Astrocyte (in vitro differentiated cells and primary cell): Measurements from ENCODE around the gene IL34. TPM values are rescaled to one million over a fixed set of nuclear protein-coding genes. Genes with fewer than 3 reads are reported as not detected.

ENCODE experiments used
- DNase-seq: peaks from one replicate; pipeline ENCODE4 v3.0.0-alpha.2; 2010; ENCODE audit warnings: low read depth
- FAIRE-seq: peaks from 2 replicates; lab custom pipeline; 2011; peaks lifted over from hg19 to GRCh38; lab: Jason Lieb, UNC
- H2AFZ ChIP-seq: 2 replicates; pipeline ENCODE4 v1.6.0; 2012; ENCODE audit warnings: low read depth, low read length, inconsistent platforms
- H3K27ac ChIP-seq: 2 replicates; pipeline ENCODE4 v1.5.1; 2011; ENCODE audit warnings: low read depth, low read length, inconsistent platforms
- H3K27me3 ChIP-seq: 2 replicates; pipeline ENCODE4 v1.6.0; 2011; ENCODE audit warnings: low read length, inconsistent platforms; ENCODE audit not compliant: insufficient read depth
- H3K36me3 ChIP-seq: 2 replicates; pipeline ENCODE4 v1.5.1; 2011; ENCODE audit warnings: low read length, inconsistent platforms; ENCODE audit not compliant: insufficient read depth
- H3K4me1 ChIP-seq: 2 replicates; pipeline ENCODE4 v1.5.1; 2011; ENCODE audit warnings: low read length, inconsistent platforms; ENCODE audit not compliant: insufficient read depth
- H3K4me2 ChIP-seq: 2 replicates; pipeline ENCODE4 v1.6.0; 2012; ENCODE audit warnings: low read length, inconsistent platforms
- H3K4me3 ChIP-seq: 2 replicates; pipeline ENCODE4 v1.5.1; 2011; ENCODE audit warnings: low read depth, mild to moderate bottlenecking, low read length, inconsistent platforms; ENCODE audit not compliant: insufficient read depth
- H3K79me2 ChIP-seq: 2 replicates; pipeline ENCODE4 v1.6.0; 2012; ENCODE audit warnings: mild to moderate bottlenecking, low read length, inconsistent platforms; ENCODE audit not compliant: insufficient read depth
- H3K9ac ChIP-seq: 2 replicates; pipeline ENCODE4 v1.6.0; 2012; ENCODE audit warnings: mild to moderate bottlenecking, low read length, inconsistent platforms
- H3K9me3 ChIP-seq: 2 replicates; pipeline ENCODE4 v1.5.1; 2012; ENCODE audit warnings: low read depth, mild to moderate bottlenecking, low read length, inconsistent platforms; ENCODE audit not compliant: insufficient read depth
- H4K20me1 ChIP-seq: 2 replicates; pipeline ENCODE4 v1.6.0; 2012; ENCODE audit warnings: low read length, inconsistent platforms; ENCODE audit not compliant: insufficient read depth
- H3K27ac Mint-ChIP-seq: one replicate; pipeline ENCODE4 v1.8.0; 2021; ENCODE audit warnings: mild to moderate bottlenecking, mixed read lengths; ENCODE audit not compliant: unreplicated experiment
- H3K27me3 Mint-ChIP-seq: one replicate; pipeline ENCODE4 v1.8.0; 2021; ENCODE audit warnings: low read depth, mixed read lengths; ENCODE audit not compliant: unreplicated experiment
- H3K36me3 Mint-ChIP-seq: one replicate; pipeline ENCODE4 v1.8.0; 2021; ENCODE audit warnings: low read depth, mixed read lengths; ENCODE audit not compliant: unreplicated experiment
- H3K4me1 Mint-ChIP-seq: one replicate; pipeline ENCODE4 v1.8.0; 2021; ENCODE audit warnings: low read depth, mixed read lengths; ENCODE audit not compliant: unreplicated experiment
- H3K4me3 Mint-ChIP-seq: one replicate; pipeline ENCODE4 v1.8.0; 2021; ENCODE audit warnings: mild to moderate bottlenecking, moderate library complexity, mixed read lengths; ENCODE audit not compliant: unreplicated experiment
- H3K9me3 Mint-ChIP-seq: one replicate; pipeline ENCODE4 v1.8.0; 2021; ENCODE audit warnings: mild to moderate bottlenecking, mixed read lengths; ENCODE audit not compliant: unreplicated experiment
- CTCF ChIP-seq: IDR thresholded peaks from 2 replicates; pipeline ENCODE4 v1.5.1; 2011; ENCODE audit warnings: low read depth, mild to moderate bottlenecking, inconsistent platforms, low read length, moderate library complexity; ENCODE audit not compliant: insufficient read depth
- EZH2 ChIP-seq: IDR thresholded peaks from 2 replicates; pipeline ENCODE4 v1.6.1; 2012; ENCODE audit warnings: mild to moderate bottlenecking, low read length, inconsistent platforms; ENCODE audit not compliant: insufficient read depth
- total RNA-seq: library from RNA; stranded (reverse); gene quantifications from 2 replicates; pipeline ENCODE4 v1.2.1, GENCODE V29; 2021

The IL34 gene
- total RNA-seq, 1 donor from 2014 or later, result 0.34 TPM

GRCh38 chr16:70700101-70701020 lies 54.0 kb downstream of the IL34 start:
- peaks cover 48% of the 10 kb centered on the region for H3K4me1 ChIP-seq
- Mint-ChIP-seq H3K27ac (no peak overlapping the region), H3K9me3 (peaks cover 5% of the 10 kb centered on the region), H3K27me3 (no peaks in the 10 kb centered on the region), H3K36me3 (peaks cover 8% of the 10 kb centered on the region), H3K4me1 (peaks cover 28% of the 10 kb centered on the region), H3K4me3 (no peak overlapping the region)
- H3K9me3 ChIP-seq, result no peaks in the 10 kb centered on the region
- H2AFZ ChIP-seq, result no peak overlapping the region
- H4K20me1 ChIP-seq, result no peaks in the 10 kb centered on the region
- no peak overlapping the region for H3K4me3 ChIP-seq
- DNase-seq (no peak), FAIRE-seq (no peak)
- H3K36me3 ChIP-seq, result no peaks in the 10 kb centered on the region
- H3K9ac ChIP-seq, result peak overlapping the region; percentile 14
- TF ChIP-seq EZH2 (no peak), CTCF (no peak)
- H3K27ac ChIP-seq, result no peak overlapping the region
- no peaks in the 10 kb centered on the region for H3K79me2 ChIP-seq
- H3K4me2 ChIP-seq, result no peak overlapping the region
- no peaks in the 10 kb centered on the region for H3K27me3 ChIP-seq

GRCh38 chr16:70701036-70701435 lies 54.7 kb downstream of the IL34 start:
- Histone ChIP-seq H3K79me2 (no peaks in the 10 kb centered on the region), H3K27ac (no peak overlapping the region), H3K9ac (peak overlapping the region; percentile 14), H3K4me1 (peaks cover 44% of the 10 kb centered on the region), H3K36me3 (no peaks in the 10 kb centered on the region), H4K20me1 (no peaks in the 10 kb centered on the region), H3K9me3 (no peaks in the 10 kb centered on the region), H3K4me3 (no peak overlapping the region), H2AFZ (no peak overlapping the region), H3K27me3 (no peaks in the 10 kb centered on the region), H3K4me2 (no peak overlapping the region)
- DNase-seq (no peak), FAIRE-seq (no peak)
- Mint-ChIP-seq H3K27me3 (no peaks in the 10 kb centered on the region), H3K4me1 (peaks cover 28% of the 10 kb centered on the region), H3K4me3 (peak overlapping the region; percentile 69), H3K36me3 (peaks cover 8% of the 10 kb centered on the region), H3K27ac (no peak overlapping the region), H3K9me3 (peaks cover 5% of the 10 kb centered on the region)
- TF ChIP-seq EZH2 (no peak), CTCF (no peak)

- H3K4me3 Mint-ChIP-seq, result no peak overlapping the region
- H3K27me3 Mint-ChIP-seq, result no peaks in the 10 kb centered on the region
- Histone ChIP-seq H3K9ac (no peak overlapping the region), H3K27me3 (no peaks in the 10 kb centered on the region), H3K79me2 (no peaks in the 10 kb centered on the region), H4K20me1 (no peaks in the 10 kb centered on the region), H3K36me3 (no peaks in the 10 kb centered on the region), H3K27ac (no peak overlapping the region), H3K9me3 (no peaks in the 10 kb centered on the region), H2AFZ (no peak overlapping the region), H3K4me1 (peaks cover 46% of the 10 kb centered on the region), H3K4me3 (no peak overlapping the region), H3K4me2 (no peak overlapping the region)
- no peak for TF ChIP-seq CTCF
- no peak for TF ChIP-seq EZH2
- H3K36me3 Mint-ChIP-seq, result peaks cover 8% of the 10 kb centered on the region
- peaks cover 5% of the 10 kb centered on the region for H3K9me3 Mint-ChIP-seq
- FAIRE-seq (no peak), DNase-seq (no peak)
- H3K27ac Mint-ChIP-seq, result peak overlapping the region; percentile 75
- H3K4me1 Mint-ChIP-seq, result peaks cover 28% of the 10 kb centered on the region
Measured at GRCh38 chr16:70701596-70701995, 55.2 kb downstream of the IL34 start.
